ENCODE measurements around the gene AP1S3. TPM values are rescaled to one million over a fixed set of nuclear protein-coding genes. Genes with fewer than 3 reads are reported as not detected.

Gene AP1S3
- polyA plus RNA-seq, 2 of the 4 experiments (the other 2 are of a cell fraction): 42.9 to 57.0 TPM

DNA sequence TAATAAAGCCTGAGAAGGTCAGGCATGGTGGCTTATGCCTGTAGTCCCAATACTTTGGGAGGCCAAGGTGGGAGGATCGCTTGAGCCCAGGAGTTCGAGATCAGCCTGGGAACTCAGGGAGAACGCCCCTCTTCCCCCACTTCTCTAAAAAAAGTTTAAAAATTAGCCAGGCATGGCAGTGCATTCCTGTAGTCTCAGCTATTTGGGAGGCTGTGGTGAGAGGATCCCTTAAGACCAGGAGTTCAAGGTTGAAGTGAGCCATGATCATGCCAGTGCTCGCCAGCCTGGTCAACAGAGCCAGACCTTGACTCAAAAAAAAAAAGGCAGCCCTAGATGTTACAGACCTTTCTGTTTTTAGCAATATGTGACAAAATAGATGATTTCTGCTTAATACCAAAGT is 83.4 kb downstream of the AP1S3 start:
- FAIRE-seq: no peak

DNA sequence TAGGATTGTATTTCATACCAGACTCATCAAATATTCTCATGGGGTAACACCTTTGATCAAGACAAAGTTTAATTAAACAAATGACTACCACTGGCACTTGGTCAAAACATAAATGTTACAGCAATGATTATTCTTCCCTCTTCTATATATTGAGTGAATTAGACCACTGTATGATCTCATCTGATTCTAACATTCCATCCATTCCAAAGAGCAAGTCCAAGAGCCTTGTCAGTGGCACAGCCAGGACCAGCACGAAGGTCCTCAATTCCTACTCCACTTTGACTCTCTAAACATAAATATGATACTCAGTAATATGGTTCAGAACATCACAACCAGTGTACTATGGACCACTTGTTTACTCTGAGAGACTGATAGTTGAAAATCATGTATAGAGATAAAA is 86.4 kb downstream of the AP1S3 start:
- no peak overlapping the region for H3K4me2 ChIP-seq
- 64% methylated on average over 1 of the region's 1 CpG for WGBS (ENCODE audit: missing lambda C conversion rate)
- no peak overlapping the region for H3K4me3 ChIP-seq
- no peaks in the 10 kb centered on the region for H3K9me3 ChIP-seq
- DNase-seq (ENCODE audit: low read depth in 1 of 2, low spot score in 1 of 2): no peak
- TF ChIP-seq, protein P1, sequence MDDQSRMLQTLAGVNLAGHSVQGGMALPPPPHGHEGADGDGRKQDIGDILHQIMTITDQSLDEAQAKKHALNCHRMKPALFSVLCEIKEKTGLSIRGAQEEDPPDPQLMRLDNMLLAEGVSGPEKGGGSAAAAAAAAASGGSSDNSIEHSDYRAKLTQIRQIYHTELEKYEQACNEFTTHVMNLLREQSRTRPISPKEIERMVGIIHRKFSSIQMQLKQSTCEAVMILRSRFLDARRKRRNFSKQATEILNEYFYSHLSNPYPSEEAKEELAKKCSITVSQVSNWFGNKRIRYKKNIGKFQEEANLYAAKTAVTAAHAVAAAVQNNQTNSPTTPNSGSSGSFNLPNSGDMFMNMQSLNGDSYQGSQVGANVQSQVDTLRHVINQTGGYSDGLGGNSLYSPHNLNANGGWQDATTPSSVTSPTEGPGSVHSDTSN (IDR thresholded peaks at IDR 0.05): no peak
- no peak for TF ChIP-seq HOXB13 (CRISPR knock-in tag; IDR thresholded peaks at IDR 0.05; ENCODE audit: low read depth)
- TF ChIP-seq FOXS1 (CRISPR knock-in tag; IDR thresholded peaks at IDR 0.05): no peak
- no peak for TF ChIP-seq NFE2L2 (conservative IDR thresholded peaks at IDR 0.05; ENCODE audit: low read length)
- TF ChIP-seq, protein P2, sequence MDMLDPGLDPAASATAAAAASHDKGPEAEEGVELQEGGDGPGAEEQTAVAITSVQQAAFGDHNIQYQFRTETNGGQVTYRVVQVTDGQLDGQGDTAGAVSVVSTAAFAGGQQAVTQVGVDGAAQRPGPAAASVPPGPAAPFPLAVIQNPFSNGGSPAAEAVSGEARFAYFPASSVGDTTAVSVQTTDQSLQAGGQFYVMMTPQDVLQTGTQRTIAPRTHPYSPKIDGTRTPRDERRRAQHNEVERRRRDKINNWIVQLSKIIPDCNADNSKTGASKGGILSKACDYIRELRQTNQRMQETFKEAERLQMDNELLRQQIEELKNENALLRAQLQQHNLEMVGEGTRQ (IDR thresholded peaks at IDR 0.05): no peak
- TF ChIP-seq EHF (CRISPR knock-in tag; IDR thresholded peaks at IDR 0.05): no peak
- TF ChIP-seq MYC (IDR thresholded peaks at IDR 0.05; ENCODE audit: borderline replicate concordance, low read length): no peak
- TF ChIP-seq, protein P3, sequence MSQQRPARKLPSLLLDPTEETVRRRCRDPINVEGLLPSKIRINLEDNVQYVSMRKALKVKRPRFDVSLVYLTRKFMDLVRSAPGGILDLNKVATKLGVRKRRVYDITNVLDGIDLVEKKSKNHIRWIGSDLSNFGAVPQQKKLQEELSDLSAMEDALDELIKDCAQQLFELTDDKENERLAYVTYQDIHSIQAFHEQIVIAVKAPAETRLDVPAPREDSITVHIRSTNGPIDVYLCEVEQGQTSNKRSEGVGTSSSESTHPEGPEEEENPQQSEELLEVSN (IDR thresholded peaks at IDR 0.05; ENCODE audit: borderline replicate concordance, low read depth): no peak
- TF ChIP-seq HEYL (CRISPR knock-in tag; IDR thresholded peaks at IDR 0.05): no peak
- TF ChIP-seq RFX5 (IDR thresholded peaks at IDR 0.05): no peak
- no peak for TF ChIP-seq HOXB5 (CRISPR knock-in tag; IDR thresholded peaks at IDR 0.05)
- no peak for TF ChIP-seq JUNB (IDR thresholded peaks at IDR 0.05)
- no peak for TF ChIP-seq CBX8 (IDR thresholded peaks at IDR 0.05)
- TF ChIP-seq, protein P4, sequence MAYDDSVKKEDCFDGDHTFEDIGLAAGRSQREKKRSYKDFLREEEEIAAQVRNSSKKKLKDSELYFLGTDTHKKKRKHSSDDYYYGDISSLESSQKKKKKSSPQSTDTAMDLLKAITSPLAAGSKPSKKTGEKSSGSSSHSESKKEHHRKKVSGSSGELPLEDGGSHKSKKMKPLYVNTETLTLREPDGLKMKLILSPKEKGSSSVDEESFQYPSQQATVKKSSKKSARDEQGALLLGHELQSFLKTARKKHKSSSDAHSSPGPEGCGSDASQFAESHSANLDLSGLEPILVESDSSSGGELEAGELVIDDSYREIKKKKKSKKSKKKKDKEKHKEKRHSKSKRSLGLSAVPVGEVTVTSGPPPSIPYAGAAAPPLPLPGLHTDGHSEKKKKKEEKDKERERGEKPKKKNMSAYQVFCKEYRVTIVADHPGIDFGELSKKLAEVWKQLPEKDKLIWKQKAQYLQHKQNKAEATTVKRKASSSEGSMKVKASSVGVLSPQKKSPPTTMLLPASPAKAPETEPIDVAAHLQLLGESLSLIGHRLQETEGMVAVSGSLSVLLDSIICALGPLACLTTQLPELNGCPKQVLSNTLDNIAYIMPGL (CRISPR knock-in tag; IDR thresholded peaks at IDR 0.05; ENCODE audit: borderline replicate concordance): no peak
- TF ChIP-seq, protein P5, sequence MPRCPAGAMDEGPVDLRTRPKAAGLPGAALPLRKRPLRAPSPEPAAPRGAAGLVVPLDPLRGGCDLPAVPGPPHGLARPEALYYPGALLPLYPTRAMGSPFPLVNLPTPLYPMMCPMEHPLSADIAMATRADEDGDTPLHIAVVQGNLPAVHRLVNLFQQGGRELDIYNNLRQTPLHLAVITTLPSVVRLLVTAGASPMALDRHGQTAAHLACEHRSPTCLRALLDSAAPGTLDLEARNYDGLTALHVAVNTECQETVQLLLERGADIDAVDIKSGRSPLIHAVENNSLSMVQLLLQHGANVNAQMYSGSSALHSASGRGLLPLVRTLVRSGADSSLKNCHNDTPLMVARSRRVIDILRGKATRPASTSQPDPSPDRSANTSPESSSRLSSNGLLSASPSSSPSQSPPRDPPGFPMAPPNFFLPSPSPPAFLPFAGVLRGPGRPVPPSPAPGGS (IDR thresholded peaks at IDR 0.05): no peak
- no peak for TF ChIP-seq POLR2A (IDR thresholded peaks at IDR 0.05; ENCODE audit: low read length)
- no peak overlapping the region for H3K27ac ChIP-seq
- POLR2A ChIA-PET: no interaction called here
- FAIRE-seq: no peak
- peaks cover 3% of the 10 kb centered on the region; the same call in 1 of the 3 replicates for H3K4me1 ChIP-seq
- CTCF ChIA-PET: no interaction called here
- no peak; a peak in 2 of 6 replicates for ATAC-seq

More for the DNA sequence above, 83.4 kb downstream of the AP1S3 start:
- TF ChIP-seq ESRRA (IDR thresholded peaks at IDR 0.05; ENCODE audit: borderline replicate concordance, low read length) (no peak), CBX8 (IDR thresholded peaks at IDR 0.05) (no peak), JUNB (IDR thresholded peaks at IDR 0.05) (no peak), GATA3 (IDR thresholded peaks at IDR 0.05; ENCODE audit: borderline replicate concordance) (no peak), KDM1A (IDR thresholded peaks at IDR 0.05; ENCODE audit: low read depth) (no peak), TP53 (CRISPR knock-in tag; IDR thresholded peaks at IDR 0.05) (no peak), ZSCAN20 (CRISPR knock-in tag; IDR thresholded peaks at IDR 0.05) (no peak), TFCP2L1 (CRISPR knock-in tag; IDR thresholded peaks at IDR 0.05) (no peak), POLR2AphosphoS2 (conservative IDR thresholded peaks at IDR 0.05; ENCODE audit: low read length) (no peak), BHLHE40 (IDR thresholded peaks at IDR 0.05; ENCODE audit: low read depth, low read length) (no peak), MAFK (IDR thresholded peaks at IDR 0.05; ENCODE audit: partially characterized antibody) (no peak), HOXB13 (CRISPR knock-in tag; IDR thresholded peaks at IDR 0.05; ENCODE audit: low read depth) (no peak), HOXA7 (CRISPR knock-in tag; IDR thresholded peaks at IDR 0.05) (no peak), EP300 (IDR thresholded peaks at IDR 0.05) (no peak), NR3C1 (IDR thresholded peaks at IDR 0.05) (no peak), HEYL (CRISPR knock-in tag; IDR thresholded peaks at IDR 0.05) (no peak)
- TF ChIP-seq, protein P3 (IDR thresholded peaks at IDR 0.05; ENCODE audit: borderline replicate concordance, low read depth): no peak
- TF ChIP-seq, protein P1 (IDR thresholded peaks at IDR 0.05): no peak
- TF ChIP-seq, protein P6, sequence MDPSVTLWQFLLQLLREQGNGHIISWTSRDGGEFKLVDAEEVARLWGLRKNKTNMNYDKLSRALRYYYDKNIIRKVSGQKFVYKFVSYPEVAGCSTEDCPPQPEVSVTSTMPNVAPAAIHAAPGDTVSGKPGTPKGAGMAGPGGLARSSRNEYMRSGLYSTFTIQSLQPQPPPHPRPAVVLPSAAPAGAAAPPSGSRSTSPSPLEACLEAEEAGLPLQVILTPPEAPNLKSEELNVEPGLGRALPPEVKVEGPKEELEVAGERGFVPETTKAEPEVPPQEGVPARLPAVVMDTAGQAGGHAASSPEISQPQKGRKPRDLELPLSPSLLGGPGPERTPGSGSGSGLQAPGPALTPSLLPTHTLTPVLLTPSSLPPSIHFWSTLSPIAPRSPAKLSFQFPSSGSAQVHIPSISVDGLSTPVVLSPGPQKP (IDR thresholded peaks at IDR 0.05; ENCODE audit: low read depth, low read length): no peak
- ChIA-PET CTCF (interaction anchor here (1.3 to 1.5 kb wide), 2 partner anchors 13 to 27 kb away, joined by 3 to 7 read pairs; no protein-coding TSS in a partner anchor), POLR2A (no interaction called here)
- H3K4me1 ChIP-seq: peaks cover 16% of the 10 kb centered on the region
- H3K9me3 ChIP-seq: no peaks in the 10 kb centered on the region
- no peak overlapping the region for H3K4me2 ChIP-seq
- H3K4me3 ChIP-seq: no peak overlapping the region
- H3K27ac ChIP-seq: 0 out of 6 replicates have a peak overlapping the region, but pooled peaks of 1 of the 2 experiments have one; percentile 11
- ATAC-seq: no peak
- 82% methylated on average over 4 of the region's 4 CpGs for WGBS (ENCODE audit: missing lambda C conversion rate)
- DNase-seq (ENCODE audit: low read depth in 1 of 2, low spot score in 1 of 2): no peak
